ENCODE results near the gene PSMD1.

PSMD1 gene

GRCh38 chr2:231037202-231037730 lies 19.4 kb upstream of the PSMD1 start, which contains the start of gene C2orf72:
Gene C2orf72, plus strand, starts transcription at chr2:231037523. Its CDS starts 43 bp downstream, at chr2:231037566.
- no peaks in the 10 kb centered on the region for H3K36me3 Mint-ChIP-seq (ENCODE audit: low read depth)
- H3K27ac Mint-ChIP-seq, result no peak within 1 kb of the TSS
- DNase-seq, result peak; percentile 66
- H3K27me3 Mint-ChIP-seq (ENCODE audit: low read depth, poor library complexity), result peaks cover 90% of the 10 kb centered on the region
- peaks cover 3% of the 10 kb centered on the region for H3K9me3 Mint-ChIP-seq
- peak within 1 kb of the TSS; percentile 79 for H3K4me3 Mint-ChIP-seq
- H3K4me1 Mint-ChIP-seq, result peaks cover 18% of the 10 kb centered on the region
- no peak for TF ChIP-seq CTCF (IDR thresholded peaks at IDR 0.05)

GRCh38 chr2:231037731-231038482 lies 18.8 kb upstream of the PSMD1 start:
- DNase-seq, result peak; percentile 69
- no peak for TF ChIP-seq CTCF (IDR thresholded peaks at IDR 0.05)
- Mint-ChIP-seq H3K27ac (no peak overlapping the region), H3K4me3 (peak overlapping the region; percentile 79), H3K9me3 (peaks cover 3% of the 10 kb centered on the region), H3K27me3 (ENCODE audit: low read depth, poor library complexity) (peaks cover 86% of the 10 kb centered on the region), H3K36me3 (ENCODE audit: low read depth) (no peaks in the 10 kb centered on the region), H3K4me1 (peaks cover 18% of the 10 kb centered on the region)

- H3K27me3 Mint-ChIP-seq (ENCODE audit: low read depth, poor library complexity), result peaks cover 79% of the 10 kb centered on the region
Observed at GRCh38 chr2:231038483-231039293, 18.0 kb upstream of the PSMD1 start.

GRCh38 chr2:231039294-231039664 lies 17.4 kb upstream of the PSMD1 start:
- H3K36me3 Mint-ChIP-seq (ENCODE audit: low read depth), result no peaks in the 10 kb centered on the region
- H3K9me3 Mint-ChIP-seq, result peaks cover 3% of the 10 kb centered on the region
- H3K4me1 Mint-ChIP-seq, result peaks cover 10% of the 10 kb centered on the region
- H3K4me3 Mint-ChIP-seq, result no peak overlapping the region
- no peak for TF ChIP-seq CTCF (IDR thresholded peaks at IDR 0.05)
- H3K27me3 Mint-ChIP-seq (ENCODE audit: low read depth, poor library complexity), result peaks cover 73% of the 10 kb centered on the region
- H3K27ac Mint-ChIP-seq, result no peak overlapping the region
- no peak for DNase-seq

More at GRCh38 chr2:231038483-231039293, 18.0 kb upstream of the PSMD1 start:
- DNase-seq, result no peak
- TF ChIP-seq CTCF (IDR thresholded peaks at IDR 0.05), result no peak
- H3K27ac Mint-ChIP-seq, result no peak overlapping the region
- H3K4me3 Mint-ChIP-seq, result peak overlapping the region; percentile 79
- H3K9me3 Mint-ChIP-seq, result peaks cover 3% of the 10 kb centered on the region
- no peaks in the 10 kb centered on the region for H3K36me3 Mint-ChIP-seq (ENCODE audit: low read depth)
- peaks cover 12% of the 10 kb centered on the region for H3K4me1 Mint-ChIP-seq

GRCh38 chr2:231039821-231040364 lies 16.8 kb upstream of the PSMD1 start:
- H3K27ac Mint-ChIP-seq, result no peak overlapping the region
- peaks cover 67% of the 10 kb centered on the region for H3K27me3 Mint-ChIP-seq (ENCODE audit: low read depth, poor library complexity)
- TF ChIP-seq CTCF (IDR thresholded peaks at IDR 0.05), result no peak
- no peaks in the 10 kb centered on the region for H3K36me3 Mint-ChIP-seq (ENCODE audit: low read depth)
- H3K4me1 Mint-ChIP-seq, result peaks cover 7% of the 10 kb centered on the region
- no peak for DNase-seq
- peaks cover 3% of the 10 kb centered on the region for H3K9me3 Mint-ChIP-seq
- H3K4me3 Mint-ChIP-seq, result no peak overlapping the region

Data from nephron progenitor cell (in vitro differentiated cells).